H1 (cell line): ENCODE data around the gene RGCC. TPM values are rescaled to one million over a fixed set of nuclear protein-coding genes. Genes with fewer than 3 reads are reported as not detected.
A peak's percentile ranks its signal among the peaks of the same experiment; 100 is the strongest.

Source experiments
- CTCF ChIA-PET: fragments of 300-600 bp; sonication (Branson Sonifier 250); formaldehyde crosslinking; loops from one replicate; lab custom pipeline; 2021; ENCODE audit not compliant: partially characterized antibody; lab: Charles Lee
- POLR2A ChIA-PET: fragments of 300-600 bp; sonication (Branson Sonifier 250); formaldehyde crosslinking; loops from one replicate; lab custom pipeline; 2021; ENCODE audit warnings: inconsistent platforms; ENCODE audit not compliant: partially characterized antibody; lab: Charles Lee
- DNase-seq, 2 experiments: peaks; one replicate each; pipeline versions ENCODE4 v3.0.0 to v3.0.0-alpha.2; 2010 to 2022; ENCODE audit warnings: low spot score in 2 of 2, low read depth in 1 of 2, mixed read lengths in 1 of 2
- FAIRE-seq: peaks from 2 replicates; lab custom pipeline; 2011; peaks lifted over from hg19 to GRCh38; lab: Jason Lieb, UNC
- H2AFZ ChIP-seq: 2 replicates; pipeline ENCODE4 v1.8.1; 2012; ENCODE audit warnings: low read length, inconsistent platforms
- H2AK5ac ChIP-seq: 2 replicates; pipeline ENCODE4 v1.6.1; 2013; ENCODE audit warnings: low read depth, low read length
- H2BK120ac ChIP-seq: replicated peaks from 2 replicates; pipeline ENCODE3; 2013; ENCODE audit warnings: low read depth, low read length, inconsistent platforms
- H2BK12ac ChIP-seq: 2 replicates; pipeline ENCODE4 v1.6.1; 2013; ENCODE audit warnings: low read depth, low read length
- H2BK15ac ChIP-seq: 2 replicates; pipeline ENCODE4 v1.6.1; 2013; ENCODE audit warnings: low read length
- H2BK20ac ChIP-seq: 2 replicates; pipeline ENCODE4 v1.6.1; 2013; ENCODE audit warnings: low read length
- H2BK5ac ChIP-seq: 2 replicates; pipeline ENCODE4 v1.6.1; 2013; ENCODE audit warnings: low read depth, low read length
- H3K14ac ChIP-seq: 2 replicates; pipeline ENCODE4 v1.6.1; 2013; ENCODE audit warnings: inconsistent platforms; ENCODE audit not compliant: insufficient read length
- H3K18ac ChIP-seq: 2 replicates; pipeline ENCODE4 v1.6.1; 2013; ENCODE audit warnings: low read length; ENCODE audit errors: extremely low read depth
- H3K23ac ChIP-seq: 2 replicates; pipeline ENCODE4 v1.6.1; 2013; ENCODE audit warnings: inconsistent platforms; ENCODE audit not compliant: insufficient read length
- H3K23me2 ChIP-seq: 2 replicates; pipeline ENCODE4 v1.6.1; 2013; ENCODE audit warnings: low read depth, low read length
- H3K27ac ChIP-seq: 2 replicates; pipeline ENCODE4 v1.6.1; 2011; ENCODE audit warnings: low read depth, low read length, inconsistent platforms
- H3K27me3 ChIP-seq, 4 experiments: replicated peaks in 1 of 4; 1 replicate in 1 of 4; 2 replicates in 3 of 4; pipeline versions ENCODE4 v1.6.1 to v1.8.1; 2011 to 2013; ENCODE audit warnings: low read length in 3 of 4, mild to moderate bottlenecking in 3 of 4, inconsistent platforms in 2 of 4, mixed read lengths in 2 of 4, moderate library complexity in 1 of 4; ENCODE audit not compliant: control insufficient read depth in 3 of 4, insufficient read depth in 3 of 4; ENCODE audit errors: extremely low read depth in 1 of 4
- H3K36me3 ChIP-seq, 4 experiments: 2 replicates each; pipeline versions ENCODE4 v1.6.1 to v1.8.1; 2011 to 2013; ENCODE audit warnings: mild to moderate bottlenecking in 4 of 4, low read length in 3 of 4, moderate library complexity in 2 of 4, control low read depth in 1 of 4, inconsistent platforms in 1 of 4; ENCODE audit not compliant: insufficient read depth in 4 of 4, control insufficient read depth in 2 of 4
- H3K4ac ChIP-seq: replicated peaks from 2 replicates; pipeline ENCODE3; 2013; ENCODE audit warnings: low read length, low read depth, mixed read lengths, inconsistent platforms; ENCODE audit not compliant: insufficient read length
- H3K4me1 ChIP-seq, 4 experiments: replicated peaks in 1 of 4; 1 replicate in 1 of 4; 2 replicates in 3 of 4; pipeline versions ENCODE4 v1.6.1 to v1.8.1; 2011 to 2013; ENCODE audit warnings: low read length in 3 of 4, inconsistent platforms in 2 of 4, mixed read lengths in 1 of 4; ENCODE audit not compliant: insufficient read depth in 4 of 4, control insufficient read depth in 3 of 4
- H3K4me2 ChIP-seq, 2 experiments: 2 replicates each; pipeline versions ENCODE4 v1.6.1 to v1.8.1; 2011 to 2013; ENCODE audit warnings: low read depth in 2 of 2, low read length in 2 of 2, control low read depth in 1 of 2, inconsistent platforms in 1 of 2, mild to moderate bottlenecking in 1 of 2; ENCODE audit not compliant: insufficient read depth in 1 of 2
- H3K4me3 ChIP-seq, 4 experiments: fragments of 200-600, 300-600 bp in 1 of 4; sonication (generic), shearing (Covaris generic), sonication (Bioruptor Twin) in 1 of 4; 2 replicates each; pipeline versions ENCODE4 v1.5.1 to v1.8.1; 2011 to 2016; ENCODE audit warnings: low read length in 4 of 4, low read depth in 3 of 4, control low read depth in 2 of 4, inconsistent platforms in 2 of 4, mild to moderate bottlenecking in 2 of 4, mixed read lengths in 1 of 4, moderate library complexity in 1 of 4; ENCODE audit not compliant: insufficient read depth in 2 of 4; ENCODE audit errors: extremely low read depth in 1 of 4
- H3K56ac ChIP-seq: replicated peaks from 2 replicates; pipeline ENCODE3; 2013; ENCODE audit warnings: low read depth, mild to moderate bottlenecking, mixed read lengths, low read length, inconsistent platforms; ENCODE audit not compliant: insufficient read length
- H3K79me1 ChIP-seq: 2 replicates; pipeline ENCODE4 v1.6.1; 2013; ENCODE audit warnings: low read depth, low read length, control low read depth
- H3K79me2 ChIP-seq, 2 experiments: 2 replicates each; pipeline versions ENCODE4 v1.6.1 to v1.8.1; 2012 to 2013; ENCODE audit warnings: low read length in 2 of 2, mild to moderate bottlenecking in 2 of 2, inconsistent platforms in 1 of 2; ENCODE audit not compliant: insufficient read depth in 2 of 2, control insufficient read depth in 1 of 2
- H3K9ac ChIP-seq, 4 experiments: replicated peaks in 1 of 4; 1 replicate in 1 of 4; 2 replicates in 3 of 4; pipeline versions ENCODE4 v1.6.1 to v1.8.1; 2011 to 2013; ENCODE audit warnings: low read depth in 3 of 4, low read length in 3 of 4, control low read depth in 2 of 4, mild to moderate bottlenecking in 2 of 4, moderate library complexity in 2 of 4, inconsistent platforms in 1 of 4; ENCODE audit errors: extremely low read depth in 1 of 4
- H3K9me3 ChIP-seq, 2 experiments: 2 replicates each; pipeline versions ENCODE4 v1.6.1 to v1.8.1; 2012 to 2013; ENCODE audit warnings: mild to moderate bottlenecking in 2 of 2, moderate library complexity in 2 of 2, control low read depth in 1 of 2, inconsistent platforms in 1 of 2, low read depth in 1 of 2, low read length in 1 of 2, mixed read lengths in 1 of 2; ENCODE audit not compliant: insufficient read depth in 2 of 2
- H4K20me1 ChIP-seq, 2 experiments: replicated peaks in 1 of 2; 2 replicates each; pipeline versions ENCODE3 to v1.8.1; 2011 to 2013; ENCODE audit warnings: inconsistent platforms in 2 of 2, low read length in 2 of 2, mild to moderate bottlenecking in 1 of 2; ENCODE audit not compliant: insufficient read depth in 2 of 2, control insufficient read depth in 1 of 2
- H4K5ac ChIP-seq: 2 replicates; pipeline ENCODE4 v1.6.1; 2013; ENCODE audit warnings: low read length, low read depth, mixed read lengths, inconsistent platforms; ENCODE audit not compliant: insufficient read length
- H4K8ac ChIP-seq: 2 replicates; pipeline ENCODE4 v1.8.0; 2013; ENCODE audit warnings: mild to moderate bottlenecking, moderate library complexity, low read length, inconsistent platforms; ENCODE audit not compliant: insufficient read depth; ENCODE audit errors: extremely low read depth
- H4K91ac ChIP-seq: replicated peaks from 2 replicates; pipeline ENCODE3; 2013; ENCODE audit warnings: low read length, mixed read lengths, inconsistent platforms; ENCODE audit not compliant: insufficient read length
- CREB1 ChIP-seq: IDR thresholded peaks from 2 replicates; pipeline ENCODE4 v1.6.1; 2012; ENCODE audit warnings: inconsistent platforms
- EZH2 ChIP-seq: fragments of 200-600 bp; sonication (generic); IDR thresholded peaks from 2 replicates; pipeline ENCODE4 v1.7.1; 2012; ENCODE audit warnings: low read depth, mild to moderate bottlenecking, moderate library complexity, low read length, inconsistent platforms; ENCODE audit not compliant: severe bottlenecking
- KDM4A ChIP-seq: IDR thresholded peaks from one replicate; pipeline ENCODE4 v1.7.1; 2012; ENCODE audit warnings: low read depth, mild to moderate bottlenecking, moderate library complexity, low read length, inconsistent platforms; ENCODE audit not compliant: severe bottlenecking
- SP2 ChIP-seq: IDR thresholded peaks from 2 replicates; pipeline ENCODE4 v1.6.1; 2012; ENCODE audit warnings: mild to moderate bottlenecking, low read length, inconsistent platforms
- WGBS, 2 experiments: shearing (Covaris generic) in 1 of 2; methylation state at CpG; one replicate each; pipeline versions ENCODE4 v1.1.6 to v1.1.7; 2013 to 2015; ENCODE audit warnings: low lambda C conversion rate in 2 of 2, mixed read lengths in 2 of 2, inconsistent platforms in 1 of 2, low coverage in 1 of 2, missing lambda C conversion rate in 1 of 2; ENCODE audit not compliant: insufficient replicate concordance in 2 of 2, insufficient coverage in 1 of 2, insufficient read length in 1 of 2; ENCODE audit errors: extremely low coverage in 1 of 2, missing lambda C conversion rate in 1 of 2; 5-methylcytosine and 5-hydroxymethylcytosine counted together
- polyA plus RNA-seq, 7 experiments: library from polyadenylated mRNA; depleted of rRNA in 3 of 7; stranded (reverse) in 5 of 7; unstranded in 2 of 7; fragments of >200 nt in 5 of 7; fragments of 200-250 nt in 2 of 7; gene quantifications; 1 replicate in 5 of 7; 2 replicates in 1 of 7; 4 replicates in 1 of 7; pipeline versions ENCODE4 v1.2.1 to v1.2.3, GENCODE V29; 2011 to 2013; ENCODE audit warnings: missing spikeins in 2 of 7, mixed read lengths in 2 of 7
- total RNA-seq: library from RNA; stranded (reverse); fragmentation: NEBNext Ultra II Directional; extraction: Animal tissue kit (Norgen Biotek cat#: 25700); gene quantifications from 2 replicates; pipeline ENCODE4 v1.2.1, GENCODE V29; 2021
- TF ChIP-seq, protein P1 (sequence below): IDR thresholded peaks from 2 replicates; pipeline ENCODE4 v1.6.1; 2012; ENCODE audit warnings: inconsistent platforms

Gene RGCC
- total and polyA plus RNA-seq, 2 of the 8 experiments (the other 6 are each of a cell fraction or from before 2014, with no cell fraction given), result 0.41 TPM; not detected in 1

DNA sequence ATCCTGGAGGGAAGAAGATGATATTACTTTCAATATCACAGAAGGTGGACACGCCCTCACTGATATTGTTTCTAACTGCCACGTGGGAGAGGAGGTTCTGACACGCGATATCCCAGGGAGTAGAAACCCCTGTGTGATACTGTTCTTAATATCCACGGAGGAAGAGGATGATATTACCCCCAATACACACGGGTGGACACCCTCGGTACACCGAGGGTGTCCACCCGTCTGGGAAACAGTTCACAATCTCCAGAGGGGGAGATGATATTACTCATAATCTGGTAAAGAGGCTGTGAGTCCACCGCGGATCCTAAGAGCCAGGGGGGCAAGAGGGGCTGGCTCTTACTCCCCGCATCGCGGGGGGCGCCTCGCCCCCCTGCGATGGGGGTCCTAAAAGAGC, 29.7 kb upstream of the RGCC start:
- POLR2A ChIA-PET, result no interaction called here
- peak overlapping the region; percentile 62 to 84 for H3K4me2 ChIP-seq
- CTCF ChIA-PET, result no interaction called here

More for the DNA sequence above, 29.7 kb upstream of the RGCC start:
- FAIRE-seq (no peak), DNase-seq (no peak)
- TF ChIP-seq CREB1, result no peak
- TF ChIP-seq, protein P1, sequence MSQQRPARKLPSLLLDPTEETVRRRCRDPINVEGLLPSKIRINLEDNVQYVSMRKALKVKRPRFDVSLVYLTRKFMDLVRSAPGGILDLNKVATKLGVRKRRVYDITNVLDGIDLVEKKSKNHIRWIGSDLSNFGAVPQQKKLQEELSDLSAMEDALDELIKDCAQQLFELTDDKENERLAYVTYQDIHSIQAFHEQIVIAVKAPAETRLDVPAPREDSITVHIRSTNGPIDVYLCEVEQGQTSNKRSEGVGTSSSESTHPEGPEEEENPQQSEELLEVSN, result no peak
- no peak for TF ChIP-seq SP2
- no peak for TF ChIP-seq EZH2
- no peak for TF ChIP-seq KDM4A
- Histone ChIP-seq H2BK20ac (no peak overlapping the region), H2BK5ac (no peak overlapping the region), H2AFZ (no peak overlapping the region), H3K27me3 (peaks cover 0 to 4% (median 0%) of the 10 kb centered on the region in 4 experiments; a peak in 1 of 7 replicates), H3K23me2 (peaks cover 3% of the 10 kb centered on the region; the same call in 1 of the 2 replicates), H3K4me3 (peak overlapping the region; percentile 51 to 71 (median 54); a peak in 7 of 8 replicates), H3K4ac (no peak overlapping the region), H2BK12ac (no peak overlapping the region), H2BK120ac (no peak overlapping the region), H2AK5ac (no peak overlapping the region), H3K18ac (no peak overlapping the region), H3K27ac (no peak overlapping the region), H3K79me2 (no peaks in the 10 kb centered on the region), H4K8ac (no peak overlapping the region), H3K9me3 (no peaks in the 10 kb centered on the region), H3K9ac (no peak overlapping the region), H3K36me3 (no peaks in the 10 kb centered on the region), H2BK15ac (no peak overlapping the region), H3K56ac (no peak overlapping the region), H3K4me1 (peaks cover 0 to 4% (median 0%) of the 10 kb centered on the region in 4 experiments; a peak in 1 of 7 replicates), H4K5ac (no peak overlapping the region), H3K23ac (no peak overlapping the region), H4K91ac (no peak overlapping the region), H3K79me1 (no peaks in the 10 kb centered on the region), H3K14ac (no peak overlapping the region), H4K20me1 (no peaks in the 10 kb centered on the region)
- WGBS, 2 experiments, result 39% methylated on average over 11 of the region's 17 CpGs; no CpG with 5 or more reads in 1 of the 2 experiments
